AG08396 (cell line): Measurements from ENCODE around the gene BEX5.
A peak's percentile ranks its signal among the peaks of the same experiment; 100 is the strongest.
"Not testable (repeated sequence)": the region's sequence is repeated elsewhere in the genome, so short reads cannot be mapped to it uniquely, and the experiment has no call there.

ENCODE experiments used
- DNase-seq: peaks from one replicate; pipeline ENCODE4 v3.0.0; 2012; ENCODE audit warnings: low spot score, mixed read lengths

BEX5 gene

GRCh38 chrX:102155806-102156179 is at the start of gene BEX5:
Gene BEX5, minus strand, starts transcription at chrX:102155977. Its CDS starts 1,712 bp downstream, at chrX:102154265.
- no peak for DNase-seq

- no peak for DNase-seq
Observed at GRCh38 chrX:102185967-102186720, 30.4 kb upstream of the BEX5 start.

- DNase-seq, result no peak
Observed at GRCh38 chrX:102154900-102155805, 624 bp downstream of the BEX5 start.

- no peak for DNase-seq
Observed at GRCh38 chrX:102154218-102154860, 1.4 kb downstream of the BEX5 start.

- DNase-seq, result not testable (repeated sequence)
Observed at GRCh38 chrX:102142274-102142673, 13.5 kb downstream of the BEX5 start, which contains the start of gene TCEAL6. Gene TCEAL6, minus strand, starts transcription at chrX:102142481.

GRCh38 chrX:102141631-102142030 is 14.1 kb downstream of the BEX5 start:
- not testable (repeated sequence) for DNase-seq

GRCh38 chrX:102140876-102141275 is 14.9 kb downstream of the BEX5 start:
- not testable (repeated sequence) for DNase-seq

- no peak for DNase-seq
Observed at GRCh38 chrX:102138064-102138463, 17.7 kb downstream of the BEX5 start.

- peak; percentile 34 for DNase-seq
Observed at GRCh38 chrX:102129473-102129872, 26.3 kb downstream of the BEX5 start.

GRCh38 chrX:102126863-102127262 is 28.9 kb downstream of the BEX5 start:
- no peak for DNase-seq

- not testable (repeated sequence) for DNase-seq
Observed at GRCh38 chrX:102126080-102126818, 29.5 kb downstream of the BEX5 start.

- not testable (repeated sequence) for DNase-seq
Observed at GRCh38 chrX:102125436-102125835, 30.3 kb downstream of the BEX5 start, which contains the start of gene TCEAL2. Gene TCEAL2, plus strand, starts transcription at chrX:102125679. Its CDS starts 1,152 bp downstream, at chrX:102126831.

- not testable (repeated sequence) for DNase-seq
Observed at GRCh38 chrX:102125014-102125413, 30.8 kb downstream of the BEX5 start.

GRCh38 chrX:102115748-102116147 is 40.0 kb downstream of the BEX5 start:
- no peak for DNase-seq

GRCh38 chrX:102113367-102113766 is 42.4 kb downstream of the BEX5 start:
- DNase-seq, result no peak
